Measurements from ENCODE around the gene IL2RA.
A peak's percentile ranks its signal among the peaks of the same experiment; 100 is the strongest.

The IL2RA gene

DNA sequence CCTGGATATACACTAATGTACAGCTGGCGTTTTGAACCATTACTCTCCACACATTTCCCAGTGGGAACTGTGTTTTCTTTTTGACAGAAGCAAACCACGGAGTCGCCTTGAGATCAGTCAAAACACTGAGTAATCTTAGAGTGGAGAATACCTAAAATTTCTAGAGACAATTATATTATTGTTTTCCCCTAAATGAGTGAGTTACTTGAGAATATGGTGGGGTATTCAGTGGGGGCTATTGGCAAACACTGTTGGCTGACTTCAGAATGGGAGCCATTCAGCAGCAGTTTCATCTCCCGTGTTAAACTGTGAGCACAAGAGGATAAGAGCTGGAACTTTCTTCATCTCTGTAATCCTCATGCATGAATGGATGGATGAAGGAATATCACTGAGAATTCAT lies 6.2 kb downstream of the IL2RA start:
- Mint-ChIP-seq H3K27me3 (ENCODE audit: low read depth) (peaks cover 34% of the 10 kb centered on the region), H3K36me3 (ENCODE audit: low read depth) (no peaks in the 10 kb centered on the region), H3K27ac (no peak overlapping the region), H3K4me1 (no peaks in the 10 kb centered on the region), H3K4me3 (no peak overlapping the region), H3K9me3 (no peaks in the 10 kb centered on the region)
- TF ChIP-seq, protein P1, sequence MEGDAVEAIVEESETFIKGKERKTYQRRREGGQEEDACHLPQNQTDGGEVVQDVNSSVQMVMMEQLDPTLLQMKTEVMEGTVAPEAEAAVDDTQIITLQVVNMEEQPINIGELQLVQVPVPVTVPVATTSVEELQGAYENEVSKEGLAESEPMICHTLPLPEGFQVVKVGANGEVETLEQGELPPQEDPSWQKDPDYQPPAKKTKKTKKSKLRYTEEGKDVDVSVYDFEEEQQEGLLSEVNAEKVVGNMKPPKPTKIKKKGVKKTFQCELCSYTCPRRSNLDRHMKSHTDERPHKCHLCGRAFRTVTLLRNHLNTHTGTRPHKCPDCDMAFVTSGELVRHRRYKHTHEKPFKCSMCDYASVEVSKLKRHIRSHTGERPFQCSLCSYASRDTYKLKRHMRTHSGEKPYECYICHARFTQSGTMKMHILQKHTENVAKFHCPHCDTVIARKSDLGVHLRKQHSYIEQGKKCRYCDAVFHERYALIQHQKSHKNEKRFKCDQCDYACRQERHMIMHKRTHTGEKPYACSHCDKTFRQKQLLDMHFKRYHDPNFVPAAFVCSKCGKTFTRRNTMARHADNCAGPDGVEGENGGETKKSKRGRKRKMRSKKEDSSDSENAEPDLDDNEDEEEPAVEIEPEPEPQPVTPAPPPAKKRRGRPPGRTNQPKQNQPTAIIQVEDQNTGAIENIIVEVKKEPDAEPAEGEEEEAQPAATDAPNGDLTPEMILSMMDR (IDR thresholded peaks at IDR 0.05; ENCODE audit: unreplicated experiment in 3 of 3), result no peak

DNA sequence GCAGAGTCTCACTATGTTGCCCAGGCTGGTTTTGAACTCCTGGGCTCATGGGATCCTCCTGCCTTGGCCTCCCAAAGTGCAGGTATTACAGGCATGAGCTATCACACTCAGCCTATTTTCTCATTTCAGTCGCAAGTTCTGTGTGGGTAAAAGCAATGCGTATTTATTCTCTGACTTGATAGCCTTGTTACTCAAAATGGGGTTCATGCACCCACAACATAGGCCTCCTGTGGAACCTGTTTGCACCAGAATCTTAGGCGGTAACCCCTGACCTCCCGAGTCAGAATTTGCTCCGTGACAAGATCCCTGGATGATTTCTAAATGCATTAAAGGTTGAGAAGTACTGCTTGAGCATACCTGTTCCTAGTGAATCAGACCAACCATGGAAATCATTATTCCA lies 7.3 kb downstream of the IL2RA start:
- no peaks in the 10 kb centered on the region for H3K9me3 Mint-ChIP-seq
- no peak overlapping the region for H3K4me3 Mint-ChIP-seq
- TF ChIP-seq, protein P1 (IDR thresholded peaks at IDR 0.05; ENCODE audit: unreplicated experiment in 3 of 3), result no peak
- no peaks in the 10 kb centered on the region for H3K4me1 Mint-ChIP-seq
- H3K27me3 Mint-ChIP-seq (ENCODE audit: low read depth), result peaks cover 40% of the 10 kb centered on the region
- no peaks in the 10 kb centered on the region for H3K36me3 Mint-ChIP-seq (ENCODE audit: low read depth)
- H3K27ac Mint-ChIP-seq, result peak overlapping the region in 1 of 3 experiments; percentile 35

DNA sequence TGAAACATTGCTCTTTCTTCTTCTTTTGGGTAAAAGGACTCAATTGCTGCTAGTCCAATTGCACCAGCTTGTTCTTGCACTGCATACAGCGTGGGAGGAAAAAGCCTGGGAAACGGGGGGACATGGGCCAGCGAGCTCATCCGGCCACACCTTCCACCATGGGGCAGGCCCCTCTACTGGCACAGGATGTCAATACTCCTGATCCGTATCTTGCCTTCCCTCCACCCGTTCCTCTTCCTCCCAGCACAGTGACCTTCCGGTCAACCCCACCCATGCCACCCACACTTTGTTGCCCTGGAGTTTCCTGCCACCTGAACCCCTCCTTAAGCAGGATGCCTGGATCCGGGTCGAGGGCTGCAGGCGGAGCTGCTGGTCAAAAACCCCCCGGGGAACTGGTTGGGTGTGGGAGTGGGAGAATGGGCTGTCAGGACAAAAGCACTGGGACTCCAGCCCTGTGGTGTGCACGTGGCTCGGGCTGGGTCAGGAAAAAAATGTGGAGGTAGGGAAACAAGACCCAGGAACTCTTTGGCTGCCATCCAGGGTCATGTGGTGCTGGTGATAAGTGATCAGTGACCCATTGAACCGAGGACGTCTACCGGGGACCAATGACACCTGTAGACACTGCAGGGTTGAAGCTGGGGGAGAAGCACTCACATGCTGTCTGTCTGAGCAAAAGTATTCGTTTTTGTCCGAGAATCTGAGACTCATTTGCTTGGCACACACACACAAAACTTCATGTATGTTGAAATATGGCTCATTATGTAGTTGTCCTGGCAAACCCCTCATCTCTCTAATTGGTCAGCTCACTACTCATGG lies 8.1 kb downstream of the IL2RA start:
- H3K4me3 Mint-ChIP-seq, result no peak overlapping the region
- H3K4me1 Mint-ChIP-seq, result no peaks in the 10 kb centered on the region
- no peaks in the 10 kb centered on the region for H3K36me3 Mint-ChIP-seq (ENCODE audit: low read depth)
- peaks cover 43% of the 10 kb centered on the region for H3K27me3 Mint-ChIP-seq (ENCODE audit: low read depth)
- H3K9me3 Mint-ChIP-seq, result no peaks in the 10 kb centered on the region
- TF ChIP-seq, protein P1 (IDR thresholded peaks at IDR 0.05; ENCODE audit: unreplicated experiment in 3 of 3), result no peak
- H3K27ac Mint-ChIP-seq, result peak overlapping the region in 1 of 3 experiments; percentile 35

DNA sequence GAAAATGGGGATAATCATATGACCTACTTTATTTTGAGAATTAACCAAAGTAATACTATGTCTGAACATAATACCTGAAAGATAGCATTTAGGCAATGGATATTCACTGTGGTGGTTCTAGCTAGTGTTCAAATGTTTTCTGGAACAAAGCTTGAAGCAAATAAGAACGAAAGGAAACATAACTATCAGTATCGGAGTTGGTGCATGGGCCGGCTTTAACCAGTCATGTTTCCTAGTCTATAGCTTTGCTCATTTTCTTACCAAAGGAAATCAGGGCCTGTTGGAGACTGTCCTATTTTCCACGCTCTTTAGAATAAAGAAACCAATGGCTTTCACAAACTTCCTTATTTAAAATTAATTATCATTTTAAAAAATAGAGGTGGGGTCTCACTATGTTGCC lies 8.9 kb downstream of the IL2RA start:
- Mint-ChIP-seq H3K9me3 (no peaks in the 10 kb centered on the region), H3K4me1 (no peaks in the 10 kb centered on the region), H3K4me3 (no peak overlapping the region), H3K27ac (no peak overlapping the region), H3K27me3 (ENCODE audit: low read depth) (peaks cover 46% of the 10 kb centered on the region), H3K36me3 (ENCODE audit: low read depth) (no peaks in the 10 kb centered on the region)
- TF ChIP-seq, protein P1 (IDR thresholded peaks at IDR 0.05; ENCODE audit: unreplicated experiment in 3 of 3), result no peak

DNA sequence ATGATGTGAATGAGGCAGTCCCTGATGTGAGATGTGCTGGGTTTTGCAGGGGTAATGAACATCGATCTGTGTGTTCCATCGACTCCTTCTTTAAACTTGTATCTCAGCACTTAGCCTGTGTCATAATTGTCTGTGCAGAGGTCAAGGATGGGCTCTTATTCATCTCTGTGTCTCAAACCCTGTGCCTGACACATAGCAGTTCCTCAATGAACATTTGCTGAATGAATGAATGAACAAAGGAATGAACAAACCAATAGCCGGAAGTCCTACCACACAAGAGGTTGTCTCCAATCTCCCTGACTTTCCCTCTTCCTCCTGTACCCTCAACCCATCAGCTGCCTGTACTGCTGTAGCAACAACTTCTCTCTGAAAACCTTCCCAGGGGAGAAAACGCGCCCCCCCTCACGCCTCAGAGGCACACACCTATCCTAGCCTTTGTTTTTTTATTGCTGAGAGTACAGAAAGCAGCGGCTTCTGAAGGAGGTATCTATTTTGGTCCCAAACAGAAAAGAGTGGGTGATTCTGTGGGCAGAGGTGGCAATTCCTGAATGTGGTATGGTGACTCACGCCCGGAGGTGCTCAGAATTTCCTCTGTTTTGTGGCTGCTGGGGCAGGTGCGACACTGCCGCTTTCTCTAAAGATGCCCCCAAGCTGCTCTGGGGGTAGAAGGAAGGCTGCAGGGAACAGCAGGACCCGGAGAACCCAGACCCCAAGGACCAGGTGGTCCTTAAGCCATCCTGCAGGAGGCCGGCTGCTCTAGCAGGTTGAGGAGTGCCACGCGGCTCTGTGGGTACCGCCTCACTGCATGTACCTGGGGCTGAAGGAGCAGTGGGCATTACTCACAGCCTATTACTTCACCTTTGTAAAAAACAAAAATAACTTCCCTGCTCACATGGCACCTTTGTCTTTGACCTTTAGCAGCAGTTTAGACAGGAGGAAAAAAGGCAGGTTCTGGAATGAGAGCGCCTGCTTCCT lies 9.6 kb downstream of the IL2RA start:
- Mint-ChIP-seq H3K4me1 (no peaks in the 10 kb centered on the region), H3K27ac (no peak overlapping the region), H3K4me3 (no peak overlapping the region), H3K36me3 (ENCODE audit: low read depth) (no peaks in the 10 kb centered on the region), H3K27me3 (ENCODE audit: low read depth) (peaks cover 41% of the 10 kb centered on the region), H3K9me3 (no peaks in the 10 kb centered on the region)
- TF ChIP-seq, protein P1 (IDR thresholded peaks at IDR 0.05; ENCODE audit: unreplicated experiment in 3 of 3), result no peak
